HTERT RPE-1 (cell line): Measurements from ENCODE around the gene ARHGAP42.
"Not testable (repeated sequence)": the region's sequence is repeated elsewhere in the genome, so short reads cannot be mapped to it uniquely, and the experiment has no call there.

Experiments
- in situ Hi-C: fragments of 300-500 bp; cut with MboI; formaldehyde crosslinking; loops from 4 replicates; pipeline ENCODE4 v1.14.3; 2020; ENCODE audit warnings: low sequenced_read_pairs

Gene ARHGAP42

GRCh38 chr11:100716838-100717237 is 29.8 kb downstream of the ARHGAP42 start:
- in situ Hi-C loops: no loop called here

- in situ Hi-C loops: no loop called here
These were observed 32.3 kb downstream of the ARHGAP42 start for GRCh38 chr11:100719362-100719761.

- in situ Hi-C loops: no loop called here
These were observed 32.7 kb downstream of the ARHGAP42 start for GRCh38 chr11:100719809-100720221.

- in situ Hi-C loops: no loop called here
These were observed 39.6 kb downstream of the ARHGAP42 start for GRCh38 chr11:100726680-100727079.

GRCh38 chr11:100727410-100727809 is 40.3 kb downstream of the ARHGAP42 start:
- in situ Hi-C loops: no loop called here

GRCh38 chr11:100730266-100730665 is 43.2 kb downstream of the ARHGAP42 start:
- in situ Hi-C loops: no loop called here

- in situ Hi-C loops: no loop called here
These were observed 44.4 kb downstream of the ARHGAP42 start for GRCh38 chr11:100731471-100731870.

- in situ Hi-C loops: no loop called here
These were observed 45.9 kb downstream of the ARHGAP42 start for GRCh38 chr11:100732949-100733348.

- in situ Hi-C loops: no loop called here
These were observed 47.8 kb downstream of the ARHGAP42 start for GRCh38 chr11:100734743-100735527.

GRCh38 chr11:100735949-100736675 is 49.0 kb downstream of the ARHGAP42 start:
- in situ Hi-C loops: no loop called here

- in situ Hi-C loops: no loop called here
These were observed 51.7 kb downstream of the ARHGAP42 start for GRCh38 chr11:100738701-100739270.

- in situ Hi-C loops: no loop called here
These were observed 52.6 kb downstream of the ARHGAP42 start for GRCh38 chr11:100739666-100740065.

- in situ Hi-C loops: no loop called here
These were observed 53.4 kb downstream of the ARHGAP42 start for GRCh38 chr11:100740440-100740839.

- in situ Hi-C loops: no loop called here
These were observed 55.0 kb downstream of the ARHGAP42 start for GRCh38 chr11:100741866-100742625.

- in situ Hi-C loops: no loop called here
These were observed 59.4 kb downstream of the ARHGAP42 start for GRCh38 chr11:100746448-100746847.

- in situ Hi-C loops: no loop called here
These were observed 61.1 kb downstream of the ARHGAP42 start for GRCh38 chr11:100748153-100748552.

GRCh38 chr11:100749887-100750565 is 62.9 kb downstream of the ARHGAP42 start:
- in situ Hi-C loops: not testable (repeated sequence)

GRCh38 chr11:100750566-100750891 is 63.4 kb downstream of the ARHGAP42 start:
- in situ Hi-C loops: not testable (repeated sequence)

- in situ Hi-C loops: no loop called here
These were observed 65.5 kb downstream of the ARHGAP42 start for GRCh38 chr11:100752371-100753171.

- in situ Hi-C loops: no loop called here
These were observed 66.1 kb downstream of the ARHGAP42 start for GRCh38 chr11:100753172-100753543.
